Stimulated activated naive CD8-positive, alpha-beta T cell treated with anti-CD3 and anti-CD28 coated beads, Interleukin-15, Interleukin-2, amounts not matched to agents 100 U/mL and 50 U/mL, for 24 hours (primary cell): ENCODE measurements around the gene MINDY4.

Experiments
- ATAC-seq: fragments of 150-1000 bp; cut with Tn5 transposase; one replicate; pipeline ENCODE4 v1.10.0; 2021
- DNase-seq: peaks from one replicate; pipeline ENCODE4 v3.0.0; 2021

Gene MINDY4

GRCh38 chr7:30743371-30744074, 27.7 kb upstream of the MINDY4 start:
- ATAC-seq (no peak), DNase-seq (no peak)

DNA sequence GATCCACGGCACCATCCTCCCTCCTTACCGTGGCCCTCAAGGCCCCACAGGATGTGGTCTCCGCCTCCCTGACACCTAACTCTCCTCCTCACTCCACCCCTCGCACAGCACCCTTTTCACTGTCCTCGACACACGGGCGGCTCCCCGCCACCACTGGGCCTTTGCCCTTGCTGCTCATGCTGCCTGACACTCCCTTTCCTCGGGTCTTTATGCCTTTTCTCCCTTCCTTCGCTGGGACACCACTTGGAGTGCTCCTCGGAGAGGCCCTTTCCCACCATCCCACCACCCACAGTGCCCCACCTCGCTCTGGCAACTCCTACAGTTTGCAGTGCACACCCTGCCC, 27.2 kb upstream of the MINDY4 start:
- DNase-seq (no peak), ATAC-seq (no peak)

DNA sequence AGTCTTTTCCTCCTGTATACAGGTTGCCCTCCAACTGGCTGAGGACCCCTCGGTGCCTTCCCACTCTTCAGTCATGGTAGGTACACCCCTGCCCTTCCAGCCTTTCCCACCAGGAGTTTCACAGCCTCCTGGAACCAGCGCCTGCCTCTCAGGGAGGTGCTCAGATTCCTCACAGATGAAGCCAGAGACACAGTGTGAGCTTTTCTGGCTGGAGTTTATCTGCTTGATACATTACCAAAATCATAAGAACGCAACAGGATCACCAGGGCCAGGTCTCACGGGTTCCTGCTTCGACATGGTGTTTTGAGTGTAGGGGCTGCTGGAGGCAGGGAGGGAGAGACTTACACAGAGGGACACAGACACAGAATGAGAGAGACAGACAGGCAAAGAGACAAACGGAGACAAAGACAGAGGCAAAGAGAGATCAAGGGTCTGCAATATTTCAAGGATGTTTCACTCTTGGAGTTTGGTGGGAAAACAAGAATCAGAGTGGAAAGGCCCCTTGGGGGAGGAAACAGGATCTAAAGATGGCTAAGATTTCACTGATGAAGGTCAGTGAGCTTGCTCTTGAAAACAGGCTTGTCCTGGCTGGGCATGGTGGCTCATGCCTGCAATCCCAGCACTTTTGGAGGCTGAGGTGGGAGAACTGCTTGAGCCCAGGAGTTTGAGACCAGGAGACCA, 25.8 kb upstream of the MINDY4 start:
- ATAC-seq (no peak), DNase-seq (no peak)

DNA sequence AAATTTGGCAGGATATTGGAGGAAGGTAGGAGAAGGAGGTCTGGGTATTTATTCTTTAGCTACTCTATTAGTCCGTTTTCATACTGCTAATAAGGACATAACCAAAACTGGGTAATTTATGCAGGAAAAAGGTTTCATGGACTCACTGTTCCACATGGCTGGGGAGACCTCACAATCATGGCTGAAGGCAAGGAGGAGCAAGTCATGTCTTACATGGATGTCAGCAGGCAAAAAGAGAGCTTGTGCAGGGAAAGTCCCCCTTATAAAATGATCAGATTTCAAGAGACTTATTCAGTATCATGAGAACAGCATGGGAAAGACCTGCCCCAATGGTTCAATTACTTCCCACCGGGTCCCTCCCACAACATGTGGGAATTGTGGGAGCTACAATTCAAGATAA, 21.2 kb upstream of the MINDY4 start:
- ATAC-seq, result no peak
- no peak for DNase-seq

- DNase-seq, result no peak
- no peak for ATAC-seq
These were observed 20.2 kb upstream of the MINDY4 start for GRCh38 chr7:30750683-30751650.

- DNase-seq, result no peak
- ATAC-seq, result no peak
These were observed 19.4 kb upstream of the MINDY4 start, which contains the start of gene INMT for GRCh38 chr7:30751696-30752273. Gene INMT, plus strand, starts transcription at chr7:30752135. Its CDS starts 16 bp downstream, at chr7:30752151.

GRCh38 chr7:30752484-30752883, 18.7 kb upstream of the MINDY4 start:
- ATAC-seq (no peak), DNase-seq (no peak)

DNA sequence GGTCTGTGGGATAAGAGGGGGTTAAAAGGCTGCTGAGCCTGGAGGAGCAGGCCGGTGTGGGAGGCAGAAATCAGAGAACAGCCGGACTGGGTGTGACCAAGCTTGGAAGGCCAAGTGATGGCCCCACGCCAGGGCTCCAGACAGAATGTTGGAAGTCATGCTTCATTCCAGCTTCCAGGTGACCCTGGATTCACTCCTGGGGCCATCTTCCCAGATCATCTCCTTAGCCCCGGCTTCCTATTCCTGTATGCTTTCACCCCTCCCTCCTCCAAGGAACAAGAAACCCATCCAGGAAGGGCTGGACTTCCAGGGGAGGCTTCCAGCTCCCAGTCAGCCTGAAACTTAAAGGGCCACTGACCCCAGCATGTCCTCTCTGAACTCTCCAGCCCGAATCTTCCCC, 18.2 kb upstream of the MINDY4 start:
- no peak for DNase-seq
- ATAC-seq, result no peak

- DNase-seq (no peak), ATAC-seq (no peak)
These were observed 16.8 kb upstream of the MINDY4 start for GRCh38 chr7:30754315-30754877.

DNA sequence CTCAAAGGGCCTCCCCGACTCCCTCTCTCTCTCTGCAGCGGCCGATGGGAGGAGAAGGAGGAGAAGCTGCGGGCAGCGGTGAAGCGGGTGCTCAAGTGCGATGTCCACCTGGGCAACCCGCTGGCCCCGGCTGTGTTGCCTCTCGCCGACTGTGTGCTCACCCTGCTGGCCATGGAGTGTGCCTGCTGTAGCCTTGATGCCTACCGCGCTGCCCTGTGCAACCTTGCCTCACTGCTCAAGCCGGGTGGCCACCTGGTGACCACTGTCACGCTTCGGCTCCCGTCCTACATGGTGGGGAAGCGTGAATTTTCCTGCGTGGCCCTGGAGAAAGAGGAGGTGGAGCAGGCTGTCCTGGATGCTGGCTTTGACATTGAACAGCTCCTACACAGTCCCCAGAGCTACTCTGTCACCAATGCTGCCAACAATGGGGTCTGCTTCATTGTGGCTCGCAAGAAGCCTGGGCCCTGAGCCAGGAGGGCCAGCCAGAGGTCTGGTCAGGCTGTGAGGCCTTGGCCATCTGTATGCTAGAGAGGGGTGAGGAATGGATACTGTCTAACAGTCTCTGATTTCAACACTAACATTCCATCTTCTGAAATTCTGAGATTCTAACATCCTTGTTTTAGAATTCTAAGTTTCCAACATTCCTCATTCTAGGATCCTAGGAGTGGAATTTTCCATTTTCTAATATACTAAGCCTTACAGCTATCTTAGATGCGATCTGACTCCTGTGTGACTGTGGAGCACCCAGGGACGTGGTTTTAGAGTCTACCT, 15.6 kb upstream of the MINDY4 start:
- DNase-seq (no peak), ATAC-seq (no peak)

DNA sequence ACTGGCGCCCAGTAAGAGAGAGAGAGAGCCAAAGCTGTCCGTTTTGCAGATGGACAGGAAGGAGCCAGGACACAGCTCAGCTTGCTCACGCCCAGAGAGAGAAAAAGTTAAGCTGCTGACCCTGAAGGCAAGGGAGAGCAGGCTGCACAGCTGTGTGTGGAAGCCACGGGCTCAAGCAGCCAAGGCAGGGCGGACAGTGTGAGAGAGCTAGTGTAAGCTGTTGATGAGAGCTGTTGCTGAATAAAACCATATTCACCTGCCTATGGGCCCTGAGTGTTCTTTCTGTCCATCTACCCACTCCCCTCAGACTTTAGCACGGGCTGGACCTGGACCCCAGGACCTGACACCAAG, 13.9 kb upstream of the MINDY4 start:
- DNase-seq, result no peak
- ATAC-seq, result no peak

- no peak for DNase-seq
- ATAC-seq, result no peak
These were observed 10.6 kb upstream of the MINDY4 start for GRCh38 chr7:30760514-30761213.

DNA sequence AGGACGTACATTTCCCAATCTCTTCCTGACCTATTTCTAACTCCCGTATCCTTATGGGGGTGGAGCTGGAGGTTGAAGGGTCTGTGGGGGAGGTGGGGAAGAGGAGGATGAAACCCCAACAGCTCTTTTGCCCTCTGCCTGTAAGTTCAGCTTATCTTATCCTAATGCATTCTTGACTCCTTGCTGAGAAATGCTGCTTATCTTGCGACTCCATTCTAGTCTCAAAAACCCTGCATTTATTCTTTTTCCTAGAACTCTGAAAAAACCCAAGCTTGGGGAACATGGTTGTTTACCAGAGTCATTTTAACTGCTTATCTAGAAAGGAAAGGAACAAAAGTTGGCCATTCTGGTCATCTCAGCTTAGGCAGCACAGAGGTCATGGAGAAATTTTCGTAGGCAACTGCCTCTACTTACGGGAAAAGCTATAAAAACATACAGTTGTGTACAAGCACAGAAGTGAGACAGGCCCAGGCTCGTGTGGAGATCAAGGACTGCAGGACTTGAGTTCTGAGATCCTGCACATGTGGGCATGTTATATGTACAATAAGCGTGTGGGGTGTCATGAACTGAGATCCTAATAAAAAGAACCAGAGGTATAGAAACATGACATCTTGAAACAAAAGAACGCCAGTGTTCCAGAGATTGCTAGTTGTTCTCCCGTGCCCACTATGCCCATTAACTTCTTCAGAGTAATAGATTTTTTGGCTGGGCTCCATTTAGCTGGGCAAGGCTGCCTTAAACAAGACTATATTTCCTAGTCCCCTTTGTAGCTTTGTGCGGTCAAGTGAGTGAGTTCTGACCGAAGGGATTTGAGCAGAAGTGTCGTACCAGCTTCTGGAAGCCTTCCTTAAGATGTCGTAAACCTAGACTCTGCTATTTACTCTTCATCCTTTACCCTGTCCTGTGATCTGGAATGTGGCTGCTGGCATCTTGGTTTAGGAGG, 9.7 kb upstream of the MINDY4 start:
- ATAC-seq (no peak), DNase-seq (no peak)

DNA sequence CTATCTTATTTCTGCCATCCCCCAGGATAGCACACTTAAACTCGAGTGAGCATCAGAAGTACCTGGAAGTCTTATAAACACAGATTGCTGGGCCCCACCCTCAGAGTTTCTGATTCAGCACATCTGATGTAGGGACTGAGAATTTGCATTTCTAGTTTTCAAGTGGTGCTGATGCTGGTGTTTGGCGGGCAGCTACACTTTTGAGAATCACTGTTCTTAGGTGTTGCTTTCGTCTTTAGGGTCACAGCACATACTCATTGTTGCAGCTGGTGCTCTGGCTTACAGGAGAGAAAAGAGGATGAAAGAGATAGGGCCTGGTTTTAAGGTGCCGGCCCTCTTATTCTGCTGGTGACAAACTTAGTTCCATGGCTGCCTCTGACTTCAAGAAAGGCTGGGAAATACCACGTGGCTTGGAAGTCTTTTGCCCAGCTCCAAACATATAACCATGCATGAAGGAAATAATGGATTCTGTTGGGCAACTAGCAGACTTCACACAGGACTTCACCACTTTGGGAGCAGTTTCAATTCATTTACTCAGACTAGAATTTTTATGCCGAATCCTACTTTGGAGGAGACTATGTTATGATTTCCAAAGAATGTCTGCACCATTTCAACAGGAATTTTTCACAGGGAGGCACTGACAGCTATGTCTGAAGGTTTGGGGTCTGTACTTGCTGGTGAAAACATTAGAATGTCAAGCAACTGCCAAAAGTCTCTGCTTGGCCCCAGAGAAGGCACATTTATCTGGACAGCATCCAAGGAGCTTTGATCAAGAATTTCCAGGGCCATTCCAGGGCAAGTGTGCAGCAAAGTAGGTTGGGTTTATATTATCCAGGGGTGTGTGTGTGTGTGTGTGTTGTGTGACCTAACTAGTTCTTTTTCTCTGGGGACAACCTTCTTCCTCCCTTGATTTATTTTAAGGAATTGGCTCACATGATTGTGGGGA, 6.9 kb upstream of the MINDY4 start:
- no peak for DNase-seq
- ATAC-seq, result no peak

- no peak for ATAC-seq
- DNase-seq, result no peak
These were observed 5.8 kb upstream of the MINDY4 start for GRCh38 chr7:30765408-30765807.

GRCh38 chr7:30770845-30771173, 408 bp upstream of the MINDY4 start:
- ATAC-seq (no peak), DNase-seq (no peak)

GRCh38 chr7:30771880-30772425, 736 bp downstream of the MINDY4 start:
- DNase-seq (no peak), ATAC-seq (no peak)

GRCh38 chr7:30772984-30773383, 1.8 kb downstream of the MINDY4 start:
- DNase-seq (no peak), ATAC-seq (no peak)
